ENCODE results near the gene MNS1.
"Not testable (repeated sequence)": the region's sequence is repeated elsewhere in the genome, so short reads cannot be mapped to it uniquely, and the experiment has no call there.

Gene MNS1, protein sequence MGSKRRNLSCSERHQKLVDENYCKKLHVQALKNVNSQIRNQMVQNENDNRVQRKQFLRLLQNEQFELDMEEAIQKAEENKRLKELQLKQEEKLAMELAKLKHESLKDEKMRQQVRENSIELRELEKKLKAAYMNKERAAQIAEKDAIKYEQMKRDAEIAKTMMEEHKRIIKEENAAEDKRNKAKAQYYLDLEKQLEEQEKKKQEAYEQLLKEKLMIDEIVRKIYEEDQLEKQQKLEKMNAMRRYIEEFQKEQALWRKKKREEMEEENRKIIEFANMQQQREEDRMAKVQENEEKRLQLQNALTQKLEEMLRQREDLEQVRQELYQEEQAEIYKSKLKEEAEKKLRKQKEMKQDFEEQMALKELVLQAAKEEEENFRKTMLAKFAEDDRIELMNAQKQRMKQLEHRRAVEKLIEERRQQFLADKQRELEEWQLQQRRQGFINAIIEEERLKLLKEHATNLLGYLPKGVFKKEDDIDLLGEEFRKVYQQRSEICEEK

GRCh38 chr15:56464893-56465520 is at the start of gene MNS1:
Gene MNS1 (minus strand): TSS chr15:56465137. CDS start chr15:56464972, 165 bp downstream.
- peak; percentile 96 for DNase-seq

GRCh38 chr15:56496635-56497034 is 31.7 kb upstream of the MNS1 start:
- peak; percentile 58 for DNase-seq

DNA sequence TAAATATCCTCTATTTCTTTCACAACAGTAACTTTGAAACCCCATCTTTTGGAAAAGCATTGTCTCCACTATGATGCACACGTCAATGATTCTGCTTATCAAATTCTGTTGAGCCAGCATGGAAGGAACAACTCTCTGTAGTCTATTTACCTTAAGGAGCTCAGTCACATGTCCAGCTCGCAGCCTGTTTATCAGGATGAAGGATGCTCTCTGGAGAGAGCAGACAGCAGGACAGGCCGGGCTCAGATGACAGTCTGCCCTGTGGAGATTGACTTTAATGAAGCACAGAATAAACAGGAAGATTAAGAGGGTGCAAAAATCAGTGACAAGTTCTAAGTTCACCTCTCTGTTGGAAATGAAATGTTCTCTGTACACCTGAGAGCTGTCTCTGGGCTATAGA is 30.6 kb upstream of the MNS1 start:
- no peak for DNase-seq

GRCh38 chr15:56495053-56495452 is 30.1 kb upstream of the MNS1 start:
- no peak for DNase-seq

DNA sequence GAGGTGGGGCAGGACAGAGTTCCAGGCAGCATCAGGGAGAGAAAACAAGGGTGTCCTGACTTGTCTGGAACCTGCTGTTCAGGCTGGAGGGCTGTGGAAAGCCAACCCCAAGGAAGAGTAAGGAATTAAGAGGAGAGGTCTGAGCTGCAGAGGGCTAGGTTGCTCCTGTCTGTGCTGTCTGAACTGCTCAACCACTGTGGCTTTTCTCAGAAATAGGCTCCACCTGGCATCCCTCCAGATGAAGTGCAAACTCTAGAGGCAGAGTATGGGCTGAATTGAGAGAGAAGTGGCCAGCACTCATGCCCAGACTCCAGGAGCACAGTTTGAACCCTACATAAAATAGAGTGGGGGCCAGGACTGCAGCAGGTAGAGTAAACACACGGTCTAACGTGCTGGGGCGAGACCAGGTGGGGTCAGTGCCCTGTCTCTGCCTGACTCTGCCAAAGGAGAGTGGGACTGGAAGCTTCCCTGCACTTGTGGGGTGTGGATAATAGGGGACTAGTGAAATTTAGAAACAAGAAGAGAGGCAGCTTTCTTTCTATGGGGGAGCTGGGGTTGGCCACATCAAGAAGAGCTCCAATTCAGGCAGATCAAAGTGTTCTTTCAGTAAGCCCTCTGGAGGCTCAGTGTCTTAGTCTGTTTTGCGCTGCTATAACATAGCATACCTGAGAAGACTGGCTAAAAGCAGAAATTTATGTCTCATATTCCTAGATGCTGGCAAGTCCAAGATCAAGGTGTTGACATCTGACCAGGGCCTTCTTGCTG is 28.0 kb upstream of the MNS1 start:
- peak; percentile 9 for DNase-seq

DNA sequence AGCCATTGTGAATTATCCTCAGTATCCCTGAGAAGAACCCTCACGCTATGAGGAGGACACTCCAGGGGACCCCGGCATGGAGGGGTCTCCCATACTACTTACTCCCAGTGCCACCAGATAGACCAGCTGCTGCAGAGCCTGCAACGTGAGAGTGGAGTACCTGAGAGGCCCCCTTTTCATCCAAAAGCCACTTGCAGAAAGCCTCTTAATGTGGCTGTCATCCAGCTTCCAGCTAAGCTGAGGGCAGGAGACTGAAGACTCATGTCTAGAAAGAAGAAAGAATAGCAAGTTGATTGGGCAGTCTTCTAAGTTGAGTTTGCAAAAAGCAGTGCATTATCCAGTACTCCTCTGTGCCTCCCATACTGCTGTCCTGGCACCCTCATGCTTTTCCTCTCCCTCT is 27.3 kb upstream of the MNS1 start:
- DNase-seq, result no peak

- DNase-seq, result peak; percentile 64
These were observed 26.3 kb upstream of the MNS1 start for GRCh38 chr15:56491110-56491722.

DNA sequence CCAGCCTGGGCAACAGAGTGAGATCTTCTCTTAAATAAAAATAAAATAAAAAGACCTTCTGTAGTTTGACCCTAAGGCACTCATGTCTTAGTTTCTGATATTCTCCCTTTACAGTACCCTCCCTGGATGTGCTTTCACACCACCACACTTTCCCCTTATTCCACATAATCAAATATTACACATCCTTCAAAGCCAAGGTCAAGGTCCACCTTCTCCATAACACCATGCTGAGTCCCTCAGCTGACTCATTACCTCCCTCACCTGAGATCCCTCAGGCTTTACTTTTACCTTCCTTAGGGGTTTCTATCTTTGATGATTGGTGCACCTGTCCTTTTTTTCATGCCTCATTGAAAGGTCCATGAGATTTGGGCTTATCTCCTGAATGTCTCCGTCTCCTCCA is 25.5 kb upstream of the MNS1 start:
- DNase-seq, result no peak

DNA sequence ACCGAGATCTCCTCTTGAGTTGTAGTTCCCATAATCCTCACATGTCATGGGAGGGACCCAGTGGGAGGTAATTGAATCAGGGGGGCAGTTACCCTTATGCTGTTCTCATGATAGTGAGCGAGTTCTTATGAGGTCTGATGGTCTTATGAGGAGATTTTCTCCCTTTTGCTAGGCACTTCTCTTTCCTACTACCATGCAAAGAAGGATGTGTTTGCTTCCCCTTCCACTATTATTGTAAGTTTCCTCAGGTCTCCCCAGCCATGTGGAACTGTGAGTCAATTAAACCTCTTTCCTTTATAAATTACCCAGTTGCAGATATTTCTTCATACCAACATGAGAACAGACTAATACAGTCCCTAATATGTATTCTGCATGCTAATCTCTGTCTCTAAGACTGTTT is 21.3 kb upstream of the MNS1 start:
- not testable (repeated sequence) for DNase-seq

DNA sequence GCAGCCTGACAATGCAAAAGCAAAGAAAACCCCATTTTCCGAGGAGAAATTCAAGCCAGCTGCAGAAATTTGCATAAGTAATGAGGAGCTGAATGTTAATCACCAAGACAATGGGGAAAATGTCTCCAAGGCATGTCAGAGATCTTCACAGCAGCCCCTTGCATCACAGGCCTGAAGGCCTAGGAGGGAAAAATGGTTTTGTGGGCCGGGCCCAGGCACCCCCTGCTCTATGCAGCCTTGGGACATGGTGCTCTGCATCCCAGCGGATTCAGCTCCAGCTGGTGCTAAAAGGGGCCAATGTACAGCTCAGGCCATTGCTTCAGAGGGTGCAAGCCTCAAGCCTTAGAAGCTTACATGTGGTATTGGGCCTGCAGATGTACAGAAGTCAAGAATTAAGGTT is 20.5 kb upstream of the MNS1 start:
- not testable (repeated sequence) for DNase-seq

GRCh38 chr15:56484287-56484686 is 19.4 kb upstream of the MNS1 start:
- DNase-seq, result no peak

- DNase-seq, result no peak
These were observed 10.4 kb upstream of the MNS1 start for GRCh38 chr15:56475351-56475750.

GRCh38 chr15:56473017-56473416 is 8.1 kb upstream of the MNS1 start:
- no peak for DNase-seq

DNA sequence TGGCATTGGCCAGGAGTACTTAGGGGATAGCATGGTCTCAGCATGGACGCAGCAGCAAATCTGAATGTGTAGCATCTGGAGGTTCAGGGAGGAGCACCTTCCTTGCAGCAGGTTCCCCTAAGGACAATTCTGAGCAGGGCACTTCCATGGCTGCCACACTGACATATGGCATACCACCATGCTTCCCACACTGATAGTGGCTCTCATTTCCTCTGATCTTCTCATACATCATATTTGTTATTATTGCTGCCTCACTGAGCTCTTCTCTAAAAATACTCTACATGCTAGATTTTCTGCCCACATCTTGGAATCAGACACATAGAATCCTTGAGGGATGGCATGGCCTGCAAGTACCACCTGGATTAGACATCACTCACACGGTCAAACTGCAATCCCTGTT is 7.3 kb upstream of the MNS1 start:
- DNase-seq, result no peak

DNA sequence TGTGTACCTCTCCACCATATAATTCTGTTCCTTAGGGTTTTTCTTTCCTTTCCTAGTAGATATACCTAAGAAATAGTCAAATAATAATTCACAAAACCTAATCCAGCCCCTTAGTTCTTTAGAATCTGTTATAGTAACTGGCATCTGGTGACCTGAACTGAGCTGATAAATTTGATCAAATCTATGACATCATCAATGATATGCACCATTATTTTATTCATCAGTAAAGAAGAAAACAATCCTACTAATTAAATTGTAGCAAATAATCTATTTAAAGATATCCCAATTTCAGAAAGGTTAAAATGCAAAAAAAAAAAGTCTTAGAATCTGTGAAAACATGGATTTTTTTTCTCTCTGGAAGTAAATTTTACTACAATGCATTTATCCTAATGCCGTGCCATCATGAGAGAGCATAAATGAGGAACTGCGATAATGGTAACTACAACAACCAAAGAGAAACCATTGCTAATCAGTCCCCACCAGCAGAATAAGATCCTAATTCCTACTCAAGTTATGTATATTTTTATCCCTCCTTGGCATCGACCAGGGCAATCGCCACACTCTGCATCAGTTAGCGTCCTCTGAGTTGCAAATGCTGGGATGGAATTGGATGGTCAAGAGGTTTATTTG is 6.6 kb upstream of the MNS1 start:
- no peak for DNase-seq

DNA sequence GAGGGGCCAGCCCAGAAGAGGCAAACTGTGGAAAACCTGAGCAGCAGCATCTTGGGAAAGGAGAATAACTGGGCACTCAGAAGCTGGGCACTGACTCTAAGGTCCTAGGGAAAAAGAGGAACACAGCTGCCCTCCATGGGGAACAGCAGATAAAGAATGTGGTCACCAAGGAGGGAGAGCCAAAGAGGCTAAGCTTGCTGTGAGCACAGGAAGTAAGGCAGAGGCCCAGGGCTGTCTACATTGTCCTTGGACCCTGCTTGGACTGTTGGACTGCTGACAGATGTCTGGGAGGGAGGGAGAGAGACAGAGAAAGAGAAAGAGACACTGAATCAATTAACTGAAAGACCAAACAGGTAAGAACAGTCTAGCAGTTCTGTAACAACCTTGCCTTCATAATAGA is 4.5 kb upstream of the MNS1 start:
- DNase-seq, result no peak

GRCh38 chr15:56468401-56468800 is 3.5 kb upstream of the MNS1 start:
- DNase-seq, result no peak

- DNase-seq, result no peak
These were observed 2.7 kb upstream of the MNS1 start for GRCh38 chr15:56467616-56468015.

DNA sequence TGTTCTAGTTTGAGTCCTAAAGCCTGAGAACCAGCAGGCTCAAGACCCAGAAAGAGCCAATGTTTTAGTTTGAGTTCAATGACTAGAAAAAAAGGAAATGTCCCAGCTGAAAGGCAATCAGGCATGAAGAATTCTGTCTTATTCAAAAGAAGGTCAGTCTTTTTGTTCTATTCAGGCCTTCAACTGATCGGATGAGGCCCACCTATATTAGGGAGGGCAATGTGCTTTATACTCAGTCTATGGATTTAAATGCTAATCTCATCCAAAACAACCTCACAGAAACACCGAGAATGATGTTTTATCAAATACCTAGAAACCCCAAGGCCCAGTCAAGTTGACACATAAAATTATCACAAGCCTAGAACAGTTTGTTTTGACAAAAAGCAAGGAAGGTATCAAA is 4.0 kb downstream of the MNS1 start:
- no peak for DNase-seq

GRCh38 chr15:56460071-56460470 is 4.9 kb downstream of the MNS1 start:
- DNase-seq, result no peak

DNA sequence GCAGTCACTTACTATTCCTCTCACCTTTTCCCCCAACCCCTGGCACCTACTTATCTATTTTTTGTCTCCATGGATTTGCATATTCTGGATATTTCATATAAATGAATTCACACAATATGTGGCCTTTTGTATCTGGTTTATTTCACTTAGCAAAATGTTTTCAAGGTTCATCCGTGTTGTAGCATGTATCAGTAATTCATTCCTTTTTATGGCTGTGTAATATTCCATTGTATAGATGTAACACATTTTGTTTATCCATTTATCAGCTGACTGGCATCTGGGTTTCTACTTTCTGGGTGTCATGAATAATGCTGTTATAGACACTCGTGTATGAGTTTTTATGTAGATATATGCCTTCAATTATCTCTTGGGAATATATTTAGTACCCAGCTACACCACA is 5.8 kb downstream of the MNS1 start:
- DNase-seq, result no peak

DNA sequence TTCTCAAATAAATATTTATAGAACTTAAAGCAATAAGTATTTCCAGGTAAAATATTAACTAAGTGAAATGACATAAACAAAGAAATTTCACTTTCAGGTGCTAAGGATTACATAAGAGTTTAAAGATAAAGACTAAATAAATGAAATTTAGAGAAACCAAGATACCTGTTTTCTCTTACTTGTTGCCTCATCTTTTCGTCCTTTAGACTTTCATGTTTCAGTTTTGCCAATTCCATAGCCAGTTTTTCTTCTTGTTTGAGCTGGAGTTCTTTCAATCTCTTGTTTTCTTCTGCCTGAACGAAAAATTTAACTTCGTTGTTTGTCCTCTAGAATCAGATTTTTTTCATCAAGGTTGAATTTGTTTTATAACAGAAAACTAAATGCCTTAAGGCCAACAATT is 8.7 kb downstream of the MNS1 start:
- no peak for DNase-seq

DNA sequence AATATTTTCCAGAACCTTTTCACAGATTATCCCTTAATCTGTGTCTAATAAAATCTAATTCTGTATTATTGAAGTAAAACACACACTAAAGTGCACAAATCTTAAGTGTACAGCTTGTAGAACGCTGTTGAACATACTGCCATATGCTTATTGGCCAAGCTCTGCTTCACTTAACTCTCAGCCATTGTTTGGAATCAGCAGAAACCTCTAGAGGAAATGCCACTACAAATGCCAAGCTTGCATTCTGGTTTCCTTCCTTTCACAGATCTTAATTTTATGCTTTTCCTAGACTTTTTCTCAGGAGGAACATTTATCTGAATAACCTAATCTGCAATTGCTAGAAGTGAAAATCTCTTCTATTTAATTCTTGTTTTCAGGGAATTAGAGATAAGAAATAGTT is 10.1 kb downstream of the MNS1 start:
- no peak for DNase-seq

All from NCI-H345 (cell line).